K562 (cell line): ENCODE measurements around the gene SLC2A14. TPM values are rescaled to one million over a fixed set of nuclear protein-coding genes. Genes with fewer than 3 reads are reported as not detected.

Experiments used
- ATAC-seq: fragments of 200-7000 bp; cut with Tn5 transposase; 3 replicates; pipeline ENCODE4 v1.9.1; 2020; ENCODE audit warnings: moderate library complexity
- BruUV-seq: library from RNA; stranded (reverse); fragments of 400-500 nt; replicated peaks from 2 replicates; lab custom pipeline; 2021; lab: Mats Ljungman, UMichigan
- CTCF ChIA-PET: fragments of 300-600 bp; formaldehyde crosslinking; extraction: SDS; loops from one replicate; lab custom pipeline; 2021; ENCODE audit warnings: low intra/inter-chr PET ratio; lab: Yijun Ruan, JAX
- POLR2A ChIA-PET: fragments of 300-600, 350-650 bp; sonication (Branson Sonifier 250); formaldehyde crosslinking; extraction: SDS; loops from one replicate; lab custom pipeline; 2021; ENCODE audit warnings: antibody characterized with exemption, inconsistent platforms; lab: Yijun Ruan, JAX
- DNase-seq, 4 experiments: peaks; one replicate each; pipeline versions ENCODE4 v3.0.0 to v3.0.0-alpha.2; 2011 to 2018; ENCODE audit warnings: low spot score in 3 of 4, mixed read lengths in 3 of 4; ENCODE audit errors: extremely low read depth in 1 of 4
- FAIRE-seq: peaks from 2 replicates; lab custom pipeline; 2011; peaks lifted over from hg19 to GRCh38; lab: Jason Lieb, UNC
- H2AFZ ChIP-seq: 2 replicates; pipeline ENCODE4 v1.6.0; 2011; ENCODE audit warnings: low read depth, low read length, control low read depth, inconsistent platforms
- H3K27ac ChIP-seq: fragments of 200-600 bp; 3 replicates; pipeline ENCODE4 v1.8.0; 2011; ENCODE audit warnings: low read depth, mild to moderate bottlenecking, control low read depth, inconsistent platforms, low read length, moderate library complexity, mixed read lengths; ENCODE audit errors: extremely low read depth
- H3K27me3 ChIP-seq, 2 experiments: fragments of 300-600 bp in 1 of 2; 2 replicates in 1 of 2; 3 replicates in 1 of 2; pipeline versions ENCODE4 v1.6.0 to v1.8.0; 2011; ENCODE audit warnings: inconsistent platforms in 2 of 2, low read length in 2 of 2, mild to moderate bottlenecking in 1 of 2, mixed read lengths in 1 of 2, moderate library complexity in 1 of 2; ENCODE audit not compliant: control insufficient read depth in 2 of 2, insufficient read depth in 2 of 2
- H3K36me3 ChIP-seq: fragments of 300-600 bp; 3 replicates; pipeline ENCODE4 v1.8.0; 2011; ENCODE audit warnings: mild to moderate bottlenecking, low read length, inconsistent platforms; ENCODE audit not compliant: control insufficient read depth, insufficient read depth
- H3K4me1 ChIP-seq, 2 experiments: fragments of 200-600 bp in 1 of 2; replicated peaks in 1 of 2; 2 replicates in 1 of 2; 3 replicates in 1 of 2; pipeline versions ENCODE4 v1.5.1 to v1.8.0; 2011; ENCODE audit warnings: inconsistent platforms in 2 of 2, low read length in 2 of 2, mild to moderate bottlenecking in 1 of 2, mixed read lengths in 1 of 2, moderate library complexity in 1 of 2; ENCODE audit not compliant: control insufficient read depth in 2 of 2, insufficient read depth in 2 of 2
- H3K4me2 ChIP-seq: 2 replicates; pipeline ENCODE4 v1.6.1; 2011; ENCODE audit warnings: low read length, control low read depth, inconsistent platforms, mixed read lengths; ENCODE audit not compliant: insufficient read depth
- H3K4me3 ChIP-seq: fragments of 200-600 bp; sonication (generic), shearing (Covaris generic); 2 replicates; pipeline ENCODE4 v1.5.1; 2016; ENCODE audit warnings: control low read depth, inconsistent platforms
- H3K79me2 ChIP-seq: fragments of 200-600 bp; 3 replicates; pipeline ENCODE4 v1.8.0; 2011; ENCODE audit warnings: low read length, inconsistent platforms; ENCODE audit not compliant: control insufficient read depth, insufficient read depth
- H3K9ac ChIP-seq, 2 experiments: 2 replicates each; pipeline versions ENCODE4 v1.6.0 to v1.6.1; 2011; ENCODE audit warnings: low read depth in 2 of 2, low read length in 2 of 2, control low read depth in 1 of 2, inconsistent platforms in 1 of 2, mild to moderate bottlenecking in 1 of 2, mixed read lengths in 1 of 2; ENCODE audit not compliant: insufficient read depth in 1 of 2
- H3K9me1 ChIP-seq: one replicate; pipeline ENCODE4 v1.6.0; 2011; ENCODE audit warnings: inconsistent platforms, mild to moderate bottlenecking, low read length, moderate library complexity; ENCODE audit not compliant: control insufficient read depth, insufficient read depth
- H3K9me3 ChIP-seq: replicated peaks from 2 replicates; pipeline ENCODE4 v1.5.1; 2011; ENCODE audit warnings: low read depth, low read length, inconsistent platforms; ENCODE audit not compliant: control insufficient read depth, insufficient read depth
- H4K20me1 ChIP-seq: replicated peaks from 2 replicates; pipeline ENCODE4 v1.6.1; 2011; ENCODE audit warnings: low read length, inconsistent platforms, mixed read lengths; ENCODE audit not compliant: control insufficient read depth, insufficient read depth
- CBX3 ChIP-seq, 2 experiments: IDR thresholded peaks; 1 replicate in 1 of 2; 2 replicates in 1 of 2; pipeline ENCODE4 v1.6.1; 2012; ENCODE audit warnings: inconsistent platforms in 2 of 2, low read length in 2 of 2, borderline replicate concordance in 1 of 2, control low read depth in 1 of 2
- DDX20 ChIP-seq: fragments of 450-650 bp; IDR thresholded peaks from 2 replicates; pipeline ENCODE4 v1.6.1; 2016; ENCODE audit warnings: missing genetic modification characterization, low read depth, mild to moderate bottlenecking, missing compliant biosample characterization, moderate library complexity
- GTF2E2 ChIP-seq: fragments of 200-800 bp; sonication (Bioruptor generic); IDR thresholded peaks from 2 replicates; pipeline ENCODE4 v1.6.1; 2016; ENCODE audit warnings: missing genetic modification characterization, missing compliant biosample characterization
- NEUROD1 ChIP-seq: fragments of 150-350 bp; IDR thresholded peaks from 2 replicates; pipeline ENCODE4 v1.6.1; 2014; ENCODE audit warnings: borderline replicate concordance, low read length, low read depth; ENCODE audit not compliant: partially characterized antibody
- NFXL1 ChIP-seq: fragments of 450-650 bp; formaldehyde crosslinking; IDR thresholded peaks from 2 replicates; pipeline ENCODE4 v1.4.0; 2021; ENCODE audit warnings: mild to moderate bottlenecking
- TGIF2 ChIP-seq: sonication (generic); formaldehyde crosslinking; IDR thresholded peaks from 2 replicates; pipeline ENCODE4 v1.8.1; 2022; ENCODE audit warnings: mild to moderate bottlenecking, missing genetic modification reagents, moderate library complexity
- ZBTB5 ChIP-seq: fragments of 450-650 bp; IDR thresholded peaks from 2 replicates; pipeline ENCODE4 v1.6.1; 2017; ENCODE audit warnings: antibody characterized with exemption
- ZNF282 ChIP-seq: sonication (generic); formaldehyde crosslinking; IDR thresholded peaks from 2 replicates; pipeline ENCODE4 v1.8.1; 2023; ENCODE audit warnings: missing genetic modification reagents
- WGBS: fragments of 100-300 bp; shearing (Covaris generic); methylation state at CpG from one replicate; pipeline ENCODE4 v1.1.6; 2016; ENCODE audit warnings: low coverage, mixed read lengths; ENCODE audit not compliant: insufficient coverage; ENCODE audit errors: missing lambda C conversion rate; 5-methylcytosine and 5-hydroxymethylcytosine counted together
- in situ Hi-C: fragments of 300-500 bp; cut with MboI; formaldehyde crosslinking; loops from 4 replicates; pipeline ENCODE4 v1.15.0; 2018; ENCODE audit warnings: inconsistent platforms, mixed read lengths
- intact Hi-C: fragments of 100-400 bp; cut with micrococcal nuclease; formaldehyde crosslinking; loops from 2 replicates; pipeline ENCODE4 v1.14.2; 2022
- polyA plus RNA-seq, 8 experiments: library from polyadenylated mRNA; depleted of rRNA in 4 of 8; stranded (reverse) in 5 of 8; unstranded in 3 of 8; fragments of >200 nt; fragmentation: Nextera tagmentation in 2 of 8; fragmentation: Illumina TruSeq in 1 of 8; extraction: Ambion mirVana in 2 of 8; extraction: Trizol in 1 of 8; gene quantifications; 2 replicates each; pipeline versions ENCODE4 v1.2.1 to v1.2.3, GENCODE V29; 2011 to 2014; ENCODE audit warnings: inconsistent platforms in 1 of 8, missing spikeins in 1 of 8
- total RNA-seq, 7 experiments: library from RNA; depleted of rRNA in 6 of 7; stranded (reverse); fragments of >200 nt in 6 of 7; fragmentation: Illumina TruSeq in 2 of 7; extraction: Trizol in 2 of 7; gene quantifications; 2 replicates each; pipeline versions ENCODE4 v1.2.1 to v1.2.3, GENCODE V29; 2011 to 2021; ENCODE audit warnings: low replicate concordance in 1 of 7
- TF ChIP-seq, protein P1 (sequence below), 3 experiments: IDR thresholded peaks in 2 of 3; conservative IDR thresholded peaks in 1 of 3; 2 replicates each; pipeline ENCODE4 v1.5.1; 2011 to 2012; ENCODE audit warnings: low read length in 3 of 3, mild to moderate bottlenecking in 3 of 3, control low read depth in 2 of 3, improper control_type of control experiment in 1 of 3, inconsistent platforms in 1 of 3, low read depth in 1 of 3, mixed read lengths in 1 of 3, moderate library complexity in 1 of 3; ENCODE audit not compliant: insufficient read depth in 2 of 3

SLC2A14 gene
- total and polyA plus RNA-seq, 9 of the 15 experiments (the other 6 are each of a cell fraction or from before 2014, with no cell fraction given) = 0.13 to 8.9 (median 4.8) TPM; not detected in 1

- Histone ChIP-seq H3K4me2 (no peak overlapping the region), H3K9me3 (no peaks in the 10 kb centered on the region), H3K36me3 (no peaks in the 10 kb centered on the region), H3K4me3 (no peak overlapping the region), H3K79me2 (no peaks in the 10 kb centered on the region), H2AFZ (no peak overlapping the region), H3K27ac (no peak overlapping the region), H3K4me1 (no peaks in the 10 kb centered on the region; a peak in 1 of 5 replicates), H3K27me3 (peaks cover 2 to 8% of the 10 kb centered on the region in 2 experiments; a peak in 1 of 5 replicates), H3K9ac (no peak overlapping the region), H4K20me1 (no peaks in the 10 kb centered on the region), H3K9me1 (no peaks in the 10 kb centered on the region)
- no TSS peak for BruUV-seq
- ChIA-PET POLR2A (no interaction called here), CTCF (no interaction called here)
- no peak for DNase-seq
- in situ Hi-C loops = no loop called here
- intact Hi-C loops = no loop called here
- TF ChIP-seq CBX3 (IDR thresholded peaks at IDR 0.05; ENCODE audit: borderline replicate concordance in 1 of 2, low read length in 2 of 2) = no peak
- ATAC-seq = no peak
- WGBS = 2% methylated on average over 5 of the region's 5 CpGs
- FAIRE-seq = no peak
Observed at GRCh38 chr12:7835766-7836165, 36.9 kb downstream of the SLC2A14 start.

GRCh38 chr12:7835116-7835515 is 37.6 kb downstream of the SLC2A14 start:
- 2% methylated on average over 8 of the region's 9 CpGs for WGBS
- Histone ChIP-seq H3K9me3 (no peaks in the 10 kb centered on the region), H3K9ac (no peak overlapping the region), H3K4me1 (no peaks in the 10 kb centered on the region; a peak in 1 of 5 replicates), H3K4me3 (no peak overlapping the region), H3K27me3 (peaks cover 2 to 3% of the 10 kb centered on the region in 2 experiments; a peak in 1 of 5 replicates), H2AFZ (no peak overlapping the region), H3K36me3 (no peaks in the 10 kb centered on the region), H3K79me2 (no peaks in the 10 kb centered on the region), H4K20me1 (no peaks in the 10 kb centered on the region), H3K27ac (no peak overlapping the region), H3K4me2 (no peak overlapping the region), H3K9me1 (no peaks in the 10 kb centered on the region)
- no TSS peak for BruUV-seq
- TF ChIP-seq DDX20 (tag) (no peak), TGIF2 (CRISPR knock-in tag) (no peak), ZBTB5 (no peak), NEUROD1 (no peak), GTF2E2 (tag) (no peak), ZNF282 (CRISPR knock-in tag) (no peak), NFXL1 (no peak)
- TF ChIP-seq, protein P1, sequence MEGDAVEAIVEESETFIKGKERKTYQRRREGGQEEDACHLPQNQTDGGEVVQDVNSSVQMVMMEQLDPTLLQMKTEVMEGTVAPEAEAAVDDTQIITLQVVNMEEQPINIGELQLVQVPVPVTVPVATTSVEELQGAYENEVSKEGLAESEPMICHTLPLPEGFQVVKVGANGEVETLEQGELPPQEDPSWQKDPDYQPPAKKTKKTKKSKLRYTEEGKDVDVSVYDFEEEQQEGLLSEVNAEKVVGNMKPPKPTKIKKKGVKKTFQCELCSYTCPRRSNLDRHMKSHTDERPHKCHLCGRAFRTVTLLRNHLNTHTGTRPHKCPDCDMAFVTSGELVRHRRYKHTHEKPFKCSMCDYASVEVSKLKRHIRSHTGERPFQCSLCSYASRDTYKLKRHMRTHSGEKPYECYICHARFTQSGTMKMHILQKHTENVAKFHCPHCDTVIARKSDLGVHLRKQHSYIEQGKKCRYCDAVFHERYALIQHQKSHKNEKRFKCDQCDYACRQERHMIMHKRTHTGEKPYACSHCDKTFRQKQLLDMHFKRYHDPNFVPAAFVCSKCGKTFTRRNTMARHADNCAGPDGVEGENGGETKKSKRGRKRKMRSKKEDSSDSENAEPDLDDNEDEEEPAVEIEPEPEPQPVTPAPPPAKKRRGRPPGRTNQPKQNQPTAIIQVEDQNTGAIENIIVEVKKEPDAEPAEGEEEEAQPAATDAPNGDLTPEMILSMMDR (IDR thresholded peaks at IDR 0.05 in 2 of 3, conservative IDR thresholded peaks at IDR 0.05 in 1 of 3; ENCODE audit: insufficient read depth in 2 of 3, low read depth in 1 of 3, low read length in 3 of 3) = no peak
- CTCF ChIA-PET = no interaction called here
- FAIRE-seq (no peak), DNase-seq (no peak), ATAC-seq (no peak)
- POLR2A ChIA-PET = no interaction called here
- in situ Hi-C loops (no loop called here), intact Hi-C loops (no loop called here)
